ENCODE results near the gene SNAPC1.
A peak's percentile ranks its signal among the peaks of the same experiment; 100 is the strongest.
"Not testable (repeated sequence)": the region's sequence is repeated elsewhere in the genome, so short reads cannot be mapped to it uniquely, and the experiment has no call there.

Gene SNAPC1, protein sequence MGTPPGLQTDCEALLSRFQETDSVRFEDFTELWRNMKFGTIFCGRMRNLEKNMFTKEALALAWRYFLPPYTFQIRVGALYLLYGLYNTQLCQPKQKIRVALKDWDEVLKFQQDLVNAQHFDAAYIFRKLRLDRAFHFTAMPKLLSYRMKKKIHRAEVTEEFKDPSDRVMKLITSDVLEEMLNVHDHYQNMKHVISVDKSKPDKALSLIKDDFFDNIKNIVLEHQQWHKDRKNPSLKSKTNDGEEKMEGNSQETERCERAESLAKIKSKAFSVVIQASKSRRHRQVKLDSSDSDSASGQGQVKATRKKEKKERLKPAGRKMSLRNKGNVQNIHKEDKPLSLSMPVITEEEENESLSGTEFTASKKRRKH

DNA sequence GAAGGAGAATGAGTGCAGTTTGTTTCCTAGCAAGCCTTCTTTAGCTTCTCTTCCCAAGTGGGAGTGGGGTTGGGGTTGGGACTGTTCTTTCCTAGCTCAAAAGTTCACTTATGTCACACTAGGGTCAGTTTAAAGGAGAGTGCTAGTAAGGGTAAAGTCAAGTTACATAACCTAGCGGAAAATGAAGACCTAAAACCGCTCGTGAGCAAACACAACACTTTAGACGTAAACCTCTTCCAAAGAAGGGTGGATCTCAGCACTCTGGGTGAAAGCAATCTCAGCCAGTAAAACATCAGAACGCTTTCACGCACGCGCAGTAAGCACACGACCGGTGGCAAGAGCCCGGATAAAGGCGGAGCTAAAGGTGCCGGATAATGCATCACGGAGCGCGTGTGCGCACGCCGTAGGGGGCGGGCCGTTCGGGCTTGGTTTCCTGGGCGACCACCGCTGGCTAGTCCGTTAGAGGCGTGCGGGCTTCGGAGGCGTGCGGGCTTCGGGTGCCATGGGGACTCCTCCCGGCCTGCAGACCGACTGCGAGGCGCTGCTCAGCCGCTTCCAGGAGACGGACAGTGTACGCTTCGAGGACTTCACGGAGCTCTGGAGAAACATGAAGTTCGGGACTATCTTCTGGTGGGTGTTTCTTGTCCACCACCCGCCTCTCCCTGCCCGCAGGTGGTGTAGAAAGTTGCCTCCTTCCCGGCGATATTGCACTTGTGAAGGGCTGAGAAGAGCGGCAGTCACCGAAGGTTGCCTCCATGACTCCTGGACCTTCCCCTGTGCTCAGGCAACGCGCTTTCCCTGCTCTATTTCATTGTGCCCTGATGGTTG, at the start of gene SNAPC1:
Gene SNAPC1 (plus strand): TSS at position 462 of the 828 bp plus-strand sequence. CDS start 41 bp downstream, at position 503.
- FAIRE-seq: peak; percentile 80

DNA sequence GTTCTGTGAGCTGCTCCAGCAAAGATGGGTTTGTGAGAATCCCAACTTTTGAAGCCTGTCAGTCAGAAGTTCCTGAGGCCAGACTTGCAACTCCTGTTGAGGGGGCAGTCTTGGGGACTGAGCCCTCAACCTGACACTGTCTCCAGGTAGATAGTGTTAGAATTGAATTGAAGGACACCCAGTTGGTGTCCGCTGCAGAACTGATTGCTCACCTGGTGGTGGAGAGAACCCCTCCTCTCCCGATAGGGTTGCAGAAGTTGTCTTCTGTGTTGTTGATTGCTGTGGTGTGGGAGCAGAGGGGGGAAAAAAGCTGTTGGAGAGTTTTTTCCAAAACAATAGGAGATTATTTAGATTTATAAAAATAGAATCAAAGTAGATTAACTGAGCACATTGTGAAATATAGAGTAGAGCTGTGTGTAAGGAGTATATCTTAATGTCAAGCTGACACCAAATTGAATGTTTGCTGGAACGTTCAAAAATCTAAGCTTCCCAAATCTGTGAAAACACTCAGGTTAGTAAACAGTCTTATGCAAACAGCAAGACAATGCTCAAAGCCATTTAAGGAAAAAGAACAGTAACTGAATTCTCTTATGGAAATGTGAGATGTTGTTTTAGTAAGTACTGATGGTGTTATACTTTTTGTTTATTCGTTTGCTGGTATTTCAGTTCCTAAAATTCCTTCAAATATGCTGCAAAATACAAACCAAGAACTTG, 48.3 kb upstream of the SNAPC1 start:
- FAIRE-seq: no peak

DNA sequence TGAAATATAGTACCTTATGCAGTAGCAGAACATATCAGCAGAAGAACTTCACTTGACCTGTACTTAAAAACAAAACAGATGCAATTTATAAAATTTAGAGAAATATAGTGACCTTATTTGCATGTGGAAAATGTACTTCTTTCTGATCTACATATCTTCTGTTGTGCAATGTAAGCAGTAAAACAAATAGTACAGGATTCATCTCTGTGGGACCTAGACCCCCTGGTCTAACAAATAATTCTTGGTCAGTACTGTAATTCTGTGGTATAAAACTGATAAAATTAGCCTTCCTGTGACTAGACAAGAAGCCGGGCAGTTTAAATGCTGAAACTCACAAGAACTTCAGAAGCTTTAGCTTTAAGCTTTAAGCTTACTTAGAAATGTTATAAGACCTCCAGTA, 45.3 kb upstream of the SNAPC1 start:
- no peak for FAIRE-seq

DNA sequence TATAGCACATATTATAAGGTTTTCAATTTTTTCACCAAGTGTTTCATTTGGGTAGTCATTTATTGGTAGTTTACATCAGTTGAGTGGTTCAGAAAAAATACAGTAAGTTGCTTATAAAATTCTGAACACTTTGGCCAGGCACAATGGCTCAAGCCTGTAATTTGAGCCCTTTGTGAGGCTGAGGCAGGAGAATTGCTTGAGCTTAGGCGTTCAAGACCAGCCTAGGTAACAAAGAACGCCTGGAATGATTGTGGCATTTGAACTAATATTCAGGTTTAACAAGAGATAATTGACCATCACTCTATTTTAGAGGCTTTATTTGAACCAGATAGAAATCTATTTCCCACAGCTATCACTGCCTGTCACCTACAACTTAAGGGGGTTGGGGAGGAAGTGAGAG, 44.2 kb upstream of the SNAPC1 start:
- no peak for FAIRE-seq

DNA sequence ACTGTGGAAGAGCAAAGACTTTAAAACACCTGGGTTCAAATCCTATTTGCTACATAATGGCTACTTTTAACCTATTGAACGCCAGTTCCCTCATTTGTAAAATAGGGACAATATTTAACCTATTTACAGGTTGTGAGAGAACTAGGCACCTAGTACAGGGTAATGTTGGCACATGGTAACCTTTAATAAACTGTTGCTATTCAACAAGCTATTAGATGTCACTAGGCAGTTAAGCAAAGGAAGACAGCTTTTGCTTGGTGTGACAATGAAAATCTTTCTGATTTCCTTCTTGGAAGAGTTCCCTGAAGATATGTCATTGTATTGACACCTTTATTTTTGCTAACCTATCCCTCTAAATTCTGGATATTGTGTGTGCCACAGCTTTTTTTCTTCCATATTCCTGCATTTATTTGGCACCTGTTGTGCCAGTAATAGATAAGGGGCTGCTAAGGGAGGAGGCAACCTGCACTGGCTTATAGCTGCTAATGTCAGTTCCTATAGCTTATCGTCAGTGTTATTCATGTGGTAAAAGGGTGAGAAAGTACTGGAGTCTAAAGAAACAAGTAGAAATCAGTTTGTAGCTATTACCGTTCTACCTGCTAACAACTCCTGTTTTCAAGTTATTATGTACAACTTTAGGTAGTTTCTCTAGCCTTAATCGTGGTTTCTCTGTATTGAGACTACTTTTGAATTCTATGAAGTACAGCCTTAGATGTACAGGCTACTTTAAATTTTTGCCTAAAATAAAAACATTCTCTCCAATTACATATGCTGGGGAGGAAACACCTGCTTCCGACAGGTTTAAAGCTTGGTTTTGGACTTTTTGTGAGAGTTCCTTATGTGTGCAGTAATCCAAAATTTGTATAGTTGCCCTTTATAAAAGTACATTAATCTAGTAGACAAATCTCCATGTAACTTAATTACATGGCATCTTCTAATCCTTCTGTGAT, 42.6 kb upstream of the SNAPC1 start:
- no peak for FAIRE-seq

DNA sequence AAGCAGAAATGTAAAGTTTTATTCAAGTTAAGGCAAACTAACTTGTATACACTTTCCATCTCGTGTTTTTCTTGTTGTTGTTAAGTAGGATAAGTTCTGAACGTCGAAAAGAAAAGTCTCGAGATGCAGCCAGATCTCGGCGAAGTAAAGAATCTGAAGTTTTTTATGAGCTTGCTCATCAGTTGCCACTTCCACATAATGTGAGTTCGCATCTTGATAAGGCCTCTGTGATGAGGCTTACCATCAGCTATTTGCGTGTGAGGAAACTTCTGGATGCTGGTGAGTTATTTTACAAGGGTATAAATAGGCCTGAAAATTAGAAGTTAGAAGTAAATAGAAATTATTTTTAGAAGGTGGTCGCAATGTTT, 41.9 kb upstream of the SNAPC1 start:
- no peak for FAIRE-seq

DNA sequence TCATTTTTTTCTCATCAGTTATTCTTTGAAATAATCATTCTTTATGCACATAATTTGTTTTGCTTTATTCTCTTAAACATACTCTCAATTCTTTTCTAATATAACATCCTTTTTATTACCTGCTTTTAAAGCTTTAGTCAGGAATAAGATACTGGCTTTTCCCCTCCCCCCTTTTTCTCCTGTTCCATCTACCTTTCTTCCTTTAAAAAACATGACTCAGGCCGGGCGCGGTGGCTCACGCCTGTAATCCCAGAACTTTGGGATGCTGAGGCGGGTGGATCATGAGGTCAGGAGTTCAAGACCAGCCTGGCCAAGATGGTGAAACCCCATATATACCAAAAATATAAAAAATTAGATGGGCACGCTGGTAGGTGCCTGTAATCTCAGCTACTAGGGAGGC, 41.5 kb upstream of the SNAPC1 start:
- no peak for FAIRE-seq

DNA sequence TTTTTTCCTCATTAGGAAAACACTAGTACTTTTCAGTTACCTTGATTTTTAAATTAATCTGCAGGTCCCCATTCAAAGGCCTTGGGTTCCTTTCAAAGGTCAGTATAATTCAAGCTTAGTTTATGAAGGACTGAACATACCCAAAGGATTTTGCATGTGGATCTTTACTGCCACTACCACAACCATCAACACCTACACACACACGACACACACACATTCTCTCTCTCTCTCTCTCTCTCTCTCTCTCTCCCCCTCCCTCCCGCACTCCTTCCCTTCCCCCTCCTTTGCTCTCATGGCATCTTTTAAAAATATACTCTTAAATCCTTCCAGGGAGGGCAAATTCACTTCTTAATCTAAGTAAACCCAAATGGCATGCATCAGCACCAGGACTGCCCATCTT, 38.1 kb upstream of the SNAPC1 start:
- no peak for FAIRE-seq

DNA sequence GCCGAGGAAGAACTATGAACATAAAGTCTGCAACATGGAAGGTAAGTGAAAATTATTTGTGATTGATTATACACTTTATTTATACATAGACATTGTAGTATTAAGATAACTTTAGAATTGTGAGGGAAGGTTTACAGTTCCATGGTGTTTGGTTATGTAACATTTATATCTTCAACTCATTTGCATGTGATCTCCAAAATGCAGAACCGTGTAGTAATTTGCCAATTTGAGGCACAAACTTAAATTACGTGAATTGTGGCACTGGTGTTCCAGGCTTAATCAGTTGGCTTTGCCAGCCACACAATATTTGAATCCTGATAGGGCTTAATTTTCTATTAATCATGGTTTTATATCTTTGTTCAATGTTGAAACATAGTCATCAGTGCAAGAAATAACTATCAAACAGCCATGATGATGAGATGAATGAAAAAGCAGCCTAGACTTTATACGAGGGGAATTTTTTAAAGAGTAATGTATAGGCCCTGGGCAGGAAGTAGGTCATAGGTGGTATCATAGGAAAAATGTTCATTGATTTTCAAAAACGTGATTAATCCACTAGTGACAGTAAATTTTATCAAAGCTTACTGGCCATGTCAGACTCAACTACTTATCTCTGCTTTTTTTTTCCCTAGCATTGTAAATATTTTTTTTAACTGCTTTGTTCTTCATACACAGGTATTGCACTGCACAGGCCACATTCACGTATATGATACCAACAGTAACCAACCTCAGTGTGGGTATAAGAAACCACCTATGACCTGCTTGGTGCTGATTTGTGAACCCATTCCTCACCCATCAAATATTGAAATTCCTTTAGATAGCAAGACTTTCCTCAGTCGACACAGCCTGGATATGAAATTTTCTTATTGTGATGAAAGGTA, 35.2 kb upstream of the SNAPC1 start:
- FAIRE-seq: no peak

DNA sequence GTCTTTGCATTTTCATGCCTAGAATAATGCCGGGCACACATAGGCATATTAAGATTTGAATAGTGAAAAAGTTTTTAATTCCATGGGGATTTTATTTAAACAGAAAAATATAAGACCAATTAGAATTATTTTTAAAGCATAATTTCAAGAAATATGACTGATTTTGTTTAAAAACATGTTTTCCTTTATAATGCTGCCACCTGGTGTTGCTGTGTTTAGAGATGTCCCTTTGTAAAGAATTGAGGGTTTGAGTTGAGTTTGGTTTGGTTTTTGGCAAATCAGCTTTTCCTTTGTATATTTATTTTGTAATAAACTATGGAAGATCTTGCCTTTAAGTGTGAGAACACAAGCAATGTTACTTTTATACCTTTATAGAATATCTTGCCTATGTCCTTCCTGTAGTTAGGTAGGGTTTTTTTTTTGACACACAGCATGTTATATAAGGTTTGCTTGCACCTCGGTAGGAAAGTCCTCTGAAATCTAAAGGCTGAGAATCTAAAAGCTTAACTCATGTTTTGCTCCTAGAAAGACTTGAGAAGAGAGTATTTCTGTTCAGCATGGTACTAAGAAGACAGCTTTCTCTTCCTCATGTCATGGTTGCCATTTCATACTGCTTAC, 31.4 kb upstream of the SNAPC1 start:
- FAIRE-seq: peak; percentile 58

DNA sequence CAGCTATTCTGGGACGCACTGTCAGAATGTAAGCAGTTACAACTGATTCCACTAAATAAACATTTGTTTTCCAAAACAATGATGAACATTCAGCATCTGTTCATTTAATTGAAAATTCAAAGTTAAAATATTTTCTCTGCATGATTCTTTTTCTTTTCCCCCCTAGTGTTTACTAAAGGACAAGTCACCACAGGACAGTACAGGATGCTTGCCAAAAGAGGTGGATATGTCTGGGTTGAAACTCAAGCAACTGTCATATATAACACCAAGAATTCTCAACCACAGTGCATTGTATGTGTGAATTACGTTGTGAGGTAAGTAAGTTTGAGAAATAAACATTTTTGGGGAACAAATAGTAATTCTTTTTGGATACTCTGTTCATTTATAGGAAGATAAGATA, 28.2 kb upstream of the SNAPC1 start:
- no peak for FAIRE-seq

DNA sequence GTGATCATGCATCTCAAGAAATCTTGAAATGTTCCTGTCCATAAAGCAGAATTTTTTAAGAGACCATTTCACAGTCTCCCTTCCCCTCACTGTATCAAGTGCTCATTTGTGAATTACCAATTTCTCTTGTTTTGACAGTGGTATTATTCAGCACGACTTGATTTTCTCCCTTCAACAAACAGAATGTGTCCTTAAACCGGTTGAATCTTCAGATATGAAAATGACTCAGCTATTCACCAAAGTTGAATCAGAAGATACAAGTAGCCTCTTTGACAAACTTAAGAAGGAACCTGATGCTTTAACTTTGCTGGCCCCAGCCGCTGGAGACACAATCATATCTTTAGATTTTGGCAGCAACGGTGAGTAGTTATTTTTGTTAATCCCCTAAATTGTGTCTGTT, 25.5 kb upstream of the SNAPC1 start:
- FAIRE-seq: no peak

DNA sequence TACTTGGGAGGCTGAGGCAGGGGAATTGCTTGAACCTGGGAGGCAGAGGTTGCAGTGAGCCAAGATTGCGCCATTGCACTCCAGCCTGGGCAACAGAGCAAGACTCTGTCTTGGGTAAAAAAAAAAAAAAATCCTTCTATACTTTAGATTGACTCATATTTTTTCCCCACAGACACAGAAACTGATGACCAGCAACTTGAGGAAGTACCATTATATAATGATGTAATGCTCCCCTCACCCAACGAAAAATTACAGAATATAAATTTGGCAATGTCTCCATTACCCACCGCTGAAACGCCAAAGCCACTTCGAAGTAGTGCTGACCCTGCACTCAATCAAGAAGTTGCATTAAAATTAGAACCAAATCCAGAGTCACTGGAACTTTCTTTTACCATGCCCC, 24.3 kb upstream of the SNAPC1 start:
- FAIRE-seq: no peak

DNA sequence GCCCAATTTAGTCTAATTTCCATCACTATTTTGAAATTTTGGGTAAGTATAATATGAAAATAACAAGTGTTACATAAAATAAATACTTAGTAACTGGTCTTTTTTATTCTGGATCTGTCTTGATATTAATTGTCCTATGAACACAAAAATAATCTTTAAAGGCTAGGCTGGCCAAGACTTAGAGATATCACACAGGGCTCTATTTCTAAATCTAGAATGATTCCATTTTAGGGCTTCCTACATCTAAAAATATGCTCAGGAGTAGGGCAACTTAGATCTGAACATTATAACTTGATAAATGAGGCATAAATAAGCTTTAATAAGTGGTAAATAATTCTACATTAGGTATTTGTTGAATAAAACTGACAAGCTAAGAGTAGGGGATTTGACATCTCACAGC, 23.1 kb upstream of the SNAPC1 start:
- no peak for FAIRE-seq

DNA sequence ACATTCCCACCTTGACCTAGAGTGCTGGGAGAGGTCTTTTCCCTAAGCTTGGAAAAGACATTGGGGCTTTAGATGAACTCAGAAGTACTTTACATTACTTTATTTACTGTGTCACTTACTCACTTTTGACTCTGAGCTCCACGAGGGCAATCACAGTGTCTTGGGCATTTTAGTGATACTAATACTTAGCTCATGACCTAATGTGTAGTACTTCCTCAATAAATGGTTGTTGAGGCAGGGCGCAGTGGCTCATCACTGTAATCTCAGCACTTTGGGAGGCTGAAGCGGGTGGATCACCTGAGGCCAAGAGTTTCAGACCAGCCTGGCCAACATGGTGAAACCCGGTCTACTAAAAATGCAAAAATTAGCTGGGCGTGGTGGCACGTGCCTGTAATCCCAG, 19.8 kb upstream of the SNAPC1 start:
- FAIRE-seq: no peak

DNA sequence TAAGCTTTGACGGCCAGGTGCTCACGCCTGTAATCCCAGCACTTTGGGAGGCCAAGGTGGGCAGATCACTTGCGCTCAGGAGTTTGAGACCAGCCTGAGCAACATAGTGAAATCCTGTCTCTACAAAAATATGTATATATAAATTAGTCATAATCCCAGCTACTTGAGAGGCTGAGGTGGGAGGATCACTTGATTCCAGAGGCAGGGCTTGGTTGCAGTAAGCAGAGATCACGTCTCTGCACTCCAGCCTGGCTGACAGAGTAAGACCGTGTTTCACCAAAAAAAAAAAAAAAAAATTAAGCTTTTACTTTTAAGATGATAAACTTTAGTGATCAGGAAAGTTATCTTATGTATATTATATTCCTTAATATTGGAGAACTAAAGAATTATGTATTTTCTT, 18.0 kb upstream of the SNAPC1 start:
- peak; percentile 10 for FAIRE-seq

DNA sequence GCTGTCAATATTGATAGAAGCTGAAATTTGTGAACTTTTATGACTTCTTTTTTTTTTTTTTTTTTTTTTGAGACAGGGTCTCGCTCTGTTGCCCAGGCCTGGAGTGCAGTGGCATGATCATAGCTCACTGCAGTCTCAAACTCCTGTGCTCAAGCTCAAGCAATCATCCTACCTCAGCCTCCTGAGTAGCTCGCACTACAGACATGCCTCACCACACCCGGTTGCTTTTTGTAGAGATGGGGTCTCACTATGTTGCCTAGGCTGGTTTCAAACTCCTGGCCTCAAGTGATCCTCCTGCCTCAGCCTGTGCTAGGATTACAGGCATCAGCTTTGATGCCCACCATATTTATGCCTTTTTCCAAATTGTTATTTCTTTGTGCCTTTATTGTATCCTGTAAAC, 15.9 kb upstream of the SNAPC1 start:
- not testable (repeated sequence) for FAIRE-seq

DNA sequence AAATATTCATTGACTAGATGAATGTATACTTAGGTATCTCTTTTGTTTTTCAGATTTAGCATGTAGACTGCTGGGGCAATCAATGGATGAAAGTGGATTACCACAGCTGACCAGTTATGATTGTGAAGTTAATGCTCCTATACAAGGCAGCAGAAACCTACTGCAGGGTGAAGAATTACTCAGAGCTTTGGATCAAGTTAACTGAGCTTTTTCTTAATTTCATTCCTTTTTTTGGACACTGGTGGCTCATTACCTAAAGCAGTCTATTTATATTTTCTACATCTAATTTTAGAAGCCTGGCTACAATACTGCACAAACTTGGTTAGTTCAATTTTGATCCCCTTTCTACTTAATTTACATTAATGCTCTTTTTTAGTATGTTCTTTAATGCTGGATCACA, 15.3 kb upstream of the SNAPC1 start:
- FAIRE-seq: no peak

DNA sequence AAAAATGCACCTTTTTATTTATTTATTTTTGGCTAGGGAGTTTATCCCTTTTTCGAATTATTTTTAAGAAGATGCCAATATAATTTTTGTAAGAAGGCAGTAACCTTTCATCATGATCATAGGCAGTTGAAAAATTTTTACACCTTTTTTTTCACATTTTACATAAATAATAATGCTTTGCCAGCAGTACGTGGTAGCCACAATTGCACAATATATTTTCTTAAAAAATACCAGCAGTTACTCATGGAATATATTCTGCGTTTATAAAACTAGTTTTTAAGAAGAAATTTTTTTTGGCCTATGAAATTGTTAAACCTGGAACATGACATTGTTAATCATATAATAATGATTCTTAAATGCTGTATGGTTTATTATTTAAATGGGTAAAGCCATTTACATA, 14.9 kb upstream of the SNAPC1 start:
- FAIRE-seq: no peak

DNA sequence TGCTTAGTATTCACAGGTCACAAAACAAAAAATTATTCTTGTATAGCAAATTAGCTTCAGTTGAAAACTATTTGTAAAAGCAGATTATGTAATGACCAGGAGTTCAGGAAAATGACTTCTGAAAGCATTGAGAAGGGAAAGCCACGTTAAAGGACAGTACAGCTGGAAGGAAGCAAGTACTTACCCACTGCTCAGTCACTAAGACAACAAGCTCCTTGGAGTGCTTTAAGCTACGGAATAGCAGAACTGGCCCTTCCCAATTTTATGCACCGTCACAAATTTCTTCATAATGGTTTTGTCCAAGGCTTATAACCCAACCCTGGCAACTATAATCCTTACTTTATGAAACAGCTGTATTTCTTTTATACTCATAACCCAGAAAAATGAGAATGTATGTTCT, 13.0 kb upstream of the SNAPC1 start:
- FAIRE-seq: no peak

DNA sequence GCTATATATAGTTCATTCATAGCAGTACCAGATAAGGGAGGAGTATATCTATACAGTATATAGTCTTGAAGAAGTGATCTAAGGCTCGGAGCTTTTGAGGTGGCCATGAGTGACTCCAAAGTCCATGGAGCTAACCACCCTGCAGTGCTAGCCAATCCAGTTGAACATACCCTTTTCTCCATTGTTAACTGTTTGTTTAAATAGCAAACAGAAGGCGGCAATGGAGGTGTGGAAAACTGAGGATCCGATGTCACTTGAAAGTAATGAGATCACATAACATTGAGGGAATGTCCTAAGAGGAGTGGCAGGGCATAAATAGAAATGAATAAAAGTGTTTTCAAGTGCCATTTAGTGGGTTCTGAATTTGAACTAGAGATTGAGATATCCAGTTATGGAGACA, 12.4 kb upstream of the SNAPC1 start:
- no peak for FAIRE-seq
